K562 (cell line): ENCODE data around the gene CLIP1. TPM values are rescaled to one million over a fixed set of nuclear protein-coding genes. Genes with fewer than 3 reads are reported as not detected.

Experiments
- HIVEP1 ChIP-seq: fragments of 250-450 bp; sonication (Bioruptor Pico); IDR thresholded peaks from 2 replicates; pipeline ENCODE4 v1.4.0; 2020; ENCODE audit warnings: mild to moderate bottlenecking
- KLF10 ChIP-seq: fragments of 250-450 bp; sonication (Bioruptor Pico); IDR thresholded peaks from 2 replicates; pipeline ENCODE4 v1.6.1; 2021; ENCODE audit warnings: matching md5 sums
- MTF1 ChIP-seq: fragments of 250-450 bp; sonication (Bioruptor Pico); IDR thresholded peaks from 2 replicates; pipeline ENCODE4 v1.9.0; 2021; ENCODE audit warnings: moderate library complexity, mild to moderate bottlenecking, inconsistent platforms, borderline replicate concordance
- TAF15 ChIP-seq: fragments of 200-400 bp; formaldehyde crosslinking; IDR thresholded peaks from 2 replicates; pipeline ENCODE4 v1.6.1; 2017; ENCODE audit warnings: mild to moderate bottlenecking, low read depth, low read length, moderate library complexity
- polyA plus RNA-seq, 8 experiments: library from polyadenylated mRNA; depleted of rRNA in 4 of 8; stranded (reverse) in 5 of 8; unstranded in 3 of 8; fragments of >200 nt; fragmentation: Nextera tagmentation in 2 of 8; fragmentation: Illumina TruSeq in 1 of 8; extraction: Ambion mirVana in 2 of 8; extraction: Trizol in 1 of 8; gene quantifications; 2 replicates each; pipeline versions ENCODE4 v1.2.1 to v1.2.3, GENCODE V29; 2011 to 2014; ENCODE audit warnings: inconsistent platforms in 1 of 8, missing spikeins in 1 of 8
- total RNA-seq, 7 experiments: library from RNA; depleted of rRNA in 6 of 7; stranded (reverse); fragments of >200 nt in 6 of 7; fragmentation: Illumina TruSeq in 2 of 7; extraction: Trizol in 2 of 7; gene quantifications; 2 replicates each; pipeline versions ENCODE4 v1.2.1 to v1.2.3, GENCODE V29; 2011 to 2021; ENCODE audit warnings: low replicate concordance in 1 of 7
- TF ChIP-seq, protein P1 (sequence below): fragments of 250-450 bp; sonication (Bioruptor Pico); IDR thresholded peaks from 2 replicates; pipeline ENCODE4 v1.8.0; 2021; ENCODE audit warnings: moderate library complexity, mild to moderate bottlenecking, inconsistent platforms
- TF ChIP-seq, protein P2 (sequence below): fragments of 450-650 bp; IDR thresholded peaks from 2 replicates; pipeline ENCODE4 v1.6.1; 2016; ENCODE audit warnings: borderline replicate concordance
- TF ChIP-seq, protein P3 (sequence below): fragments of 450-650 bp; IDR thresholded peaks from 2 replicates; pipeline ENCODE4 v1.6.1; 2017; ENCODE audit warnings: antibody characterized with exemption, mild to moderate bottlenecking
- TF ChIP-seq, protein P4 (sequence below): sonication (generic); formaldehyde crosslinking; IDR thresholded peaks from 2 replicates; pipeline ENCODE4 v1.8.1; 2023; ENCODE audit warnings: mild to moderate bottlenecking, missing genetic modification reagents
- TF ChIP-seq, protein P5 (sequence below): sonication (generic); formaldehyde crosslinking; IDR thresholded peaks from 2 replicates; pipeline ENCODE4 v1.8.0; 2022; ENCODE audit warnings: mild to moderate bottlenecking, missing genetic modification reagents

The CLIP1 gene
- total and polyA plus RNA-seq, 9 of the 15 experiments (the other 6 are each of a cell fraction or from before 2014, with no cell fraction given), result 5.8 to 33.9 (median 27.6) TPM

DNA sequence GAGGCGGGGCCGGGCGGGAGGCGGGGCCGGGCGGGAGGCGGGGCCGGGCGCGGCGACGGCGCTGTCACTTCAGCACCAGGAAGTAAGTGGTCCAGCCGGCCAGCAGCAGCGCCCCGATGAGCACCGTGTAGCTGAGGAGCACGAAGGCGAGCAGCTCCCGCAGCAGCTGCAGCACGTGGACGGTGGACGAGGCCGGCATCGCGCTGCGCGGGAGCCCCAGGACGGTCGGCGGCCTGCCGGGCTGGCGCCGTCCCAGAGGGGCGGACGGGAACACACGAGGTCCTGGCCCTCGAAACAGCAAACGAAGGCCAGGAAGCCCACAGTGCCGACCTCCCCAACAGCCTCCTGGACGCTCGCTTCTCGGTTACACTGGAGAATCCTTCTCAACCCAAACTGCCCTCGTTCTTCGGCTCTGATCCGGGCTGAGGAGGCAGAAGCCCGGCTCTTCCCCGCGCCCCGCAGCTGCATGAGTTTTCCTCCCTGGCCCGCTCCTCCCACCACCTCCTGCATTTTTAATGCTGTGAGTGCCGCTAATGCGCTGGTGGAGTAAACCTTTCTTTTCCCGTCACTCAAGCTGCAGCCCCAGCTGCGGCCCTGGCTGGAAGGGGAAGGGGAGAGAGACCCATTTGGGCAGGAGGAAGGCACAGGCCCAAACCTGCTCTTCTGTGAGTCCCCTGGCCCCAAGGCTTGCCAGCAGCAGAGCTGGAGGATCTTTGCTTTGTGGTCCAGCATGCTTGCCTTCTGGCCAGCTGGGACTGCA is 195.9 kb downstream of the CLIP1 start (continued):
- no peak for TF ChIP-seq KLF10 (CRISPR knock-in tag)
- no peak for TF ChIP-seq HIVEP1
- TF ChIP-seq, protein P1, sequence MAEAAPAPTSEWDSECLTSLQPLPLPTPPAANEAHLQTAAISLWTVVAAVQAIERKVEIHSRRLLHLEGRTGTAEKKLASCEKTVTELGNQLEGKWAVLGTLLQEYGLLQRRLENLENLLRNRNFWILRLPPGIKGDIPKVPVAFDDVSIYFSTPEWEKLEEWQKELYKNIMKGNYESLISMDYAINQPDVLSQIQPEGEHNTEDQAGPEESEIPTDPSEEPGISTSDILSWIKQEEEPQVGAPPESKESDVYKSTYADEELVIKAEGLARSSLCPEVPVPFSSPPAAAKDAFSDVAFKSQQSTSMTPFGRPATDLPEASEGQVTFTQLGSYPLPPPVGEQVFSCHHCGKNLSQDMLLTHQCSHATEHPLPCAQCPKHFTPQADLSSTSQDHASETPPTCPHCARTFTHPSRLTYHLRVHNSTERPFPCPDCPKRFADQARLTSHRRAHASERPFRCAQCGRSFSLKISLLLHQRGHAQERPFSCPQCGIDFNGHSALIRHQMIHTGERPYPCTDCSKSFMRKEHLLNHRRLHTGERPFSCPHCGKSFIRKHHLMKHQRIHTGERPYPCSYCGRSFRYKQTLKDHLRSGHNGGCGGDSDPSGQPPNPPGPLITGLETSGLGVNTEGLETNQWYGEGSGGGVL (CRISPR knock-in tag), result no peak
- TF ChIP-seq, protein P2, sequence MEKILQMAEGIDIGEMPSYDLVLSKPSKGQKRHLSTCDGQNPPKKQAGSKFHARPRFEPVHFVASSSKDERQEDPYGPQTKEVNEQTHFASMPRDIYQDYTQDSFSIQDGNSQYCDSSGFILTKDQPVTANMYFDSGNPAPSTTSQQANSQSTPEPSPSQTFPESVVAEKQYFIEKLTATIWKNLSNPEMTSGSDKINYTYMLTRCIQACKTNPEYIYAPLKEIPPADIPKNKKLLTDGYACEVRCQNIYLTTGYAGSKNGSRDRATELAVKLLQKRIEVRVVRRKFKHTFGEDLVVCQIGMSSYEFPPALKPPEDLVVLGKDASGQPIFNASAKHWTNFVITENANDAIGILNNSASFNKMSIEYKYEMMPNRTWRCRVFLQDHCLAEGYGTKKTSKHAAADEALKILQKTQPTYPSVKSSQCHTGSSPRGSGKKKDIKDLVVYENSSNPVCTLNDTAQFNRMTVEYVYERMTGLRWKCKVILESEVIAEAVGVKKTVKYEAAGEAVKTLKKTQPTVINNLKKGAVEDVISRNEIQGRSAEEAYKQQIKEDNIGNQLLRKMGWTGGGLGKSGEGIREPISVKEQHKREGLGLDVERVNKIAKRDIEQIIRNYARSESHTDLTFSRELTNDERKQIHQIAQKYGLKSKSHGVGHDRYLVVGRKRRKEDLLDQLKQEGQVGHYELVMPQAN, result peak; percentile 81; the same call in 1 of the 2 replicates
- TF ChIP-seq MTF1 (CRISPR knock-in tag), result no peak
- TF ChIP-seq, protein P3, sequence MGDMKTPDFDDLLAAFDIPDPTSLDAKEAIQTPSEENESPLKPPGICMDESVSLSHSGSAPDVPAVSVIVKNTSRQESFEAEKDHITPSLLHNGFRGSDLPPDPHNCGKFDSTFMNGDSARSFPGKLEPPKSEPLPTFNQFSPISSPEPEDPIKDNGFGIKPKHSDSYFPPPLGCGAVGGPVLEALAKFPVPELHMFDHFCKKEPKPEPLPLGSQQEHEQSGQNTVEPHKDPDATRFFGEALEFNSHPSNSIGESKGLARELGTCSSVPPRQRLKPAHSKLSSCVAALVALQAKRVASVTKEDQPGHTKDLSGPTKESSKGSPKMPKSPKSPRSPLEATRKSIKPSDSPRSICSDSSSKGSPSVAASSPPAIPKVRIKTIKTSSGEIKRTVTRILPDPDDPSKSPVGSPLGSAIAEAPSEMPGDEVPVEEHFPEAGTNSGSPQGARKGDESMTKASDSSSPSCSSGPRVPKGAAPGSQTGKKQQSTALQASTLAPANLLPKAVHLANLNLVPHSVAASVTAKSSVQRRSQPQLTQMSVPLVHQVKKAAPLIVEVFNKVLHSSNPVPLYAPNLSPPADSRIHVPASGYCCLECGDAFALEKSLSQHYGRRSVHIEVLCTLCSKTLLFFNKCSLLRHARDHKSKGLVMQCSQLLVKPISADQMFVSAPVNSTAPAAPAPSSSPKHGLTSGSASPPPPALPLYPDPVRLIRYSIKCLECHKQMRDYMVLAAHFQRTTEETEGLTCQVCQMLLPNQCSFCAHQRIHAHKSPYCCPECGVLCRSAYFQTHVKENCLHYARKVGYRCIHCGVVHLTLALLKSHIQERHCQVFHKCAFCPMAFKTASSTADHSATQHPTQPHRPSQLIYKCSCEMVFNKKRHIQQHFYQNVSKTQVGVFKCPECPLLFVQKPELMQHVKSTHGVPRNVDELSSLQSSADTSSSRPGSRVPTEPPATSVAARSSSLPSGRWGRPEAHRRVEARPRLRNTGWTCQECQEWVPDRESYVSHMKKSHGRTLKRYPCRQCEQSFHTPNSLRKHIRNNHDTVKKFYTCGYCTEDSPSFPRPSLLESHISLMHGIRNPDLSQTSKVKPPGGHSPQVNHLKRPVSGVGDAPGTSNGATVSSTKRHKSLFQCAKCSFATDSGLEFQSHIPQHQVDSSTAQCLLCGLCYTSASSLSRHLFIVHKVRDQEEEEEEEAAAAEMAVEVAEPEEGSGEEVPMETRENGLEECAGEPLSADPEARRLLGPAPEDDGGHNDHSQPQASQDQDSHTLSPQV, result peak; percentile 93
- no peak for TF ChIP-seq TAF15
- TF ChIP-seq, protein P4, sequence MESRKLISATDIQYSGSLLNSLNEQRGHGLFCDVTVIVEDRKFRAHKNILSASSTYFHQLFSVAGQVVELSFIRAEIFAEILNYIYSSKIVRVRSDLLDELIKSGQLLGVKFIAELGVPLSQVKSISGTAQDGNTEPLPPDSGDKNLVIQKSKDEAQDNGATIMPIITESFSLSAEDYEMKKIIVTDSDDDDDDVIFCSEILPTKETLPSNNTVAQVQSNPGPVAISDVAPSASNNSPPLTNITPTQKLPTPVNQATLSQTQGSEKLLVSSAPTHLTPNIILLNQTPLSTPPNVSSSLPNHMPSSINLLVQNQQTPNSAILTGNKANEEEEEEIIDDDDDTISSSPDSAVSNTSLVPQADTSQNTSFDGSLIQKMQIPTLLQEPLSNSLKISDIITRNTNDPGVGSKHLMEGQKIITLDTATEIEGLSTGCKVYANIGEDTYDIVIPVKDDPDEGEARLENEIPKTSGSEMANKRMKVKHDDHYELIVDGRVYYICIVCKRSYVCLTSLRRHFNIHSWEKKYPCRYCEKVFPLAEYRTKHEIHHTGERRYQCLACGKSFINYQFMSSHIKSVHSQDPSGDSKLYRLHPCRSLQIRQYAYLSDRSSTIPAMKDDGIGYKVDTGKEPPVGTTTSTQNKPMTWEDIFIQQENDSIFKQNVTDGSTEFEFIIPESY, result peak; percentile 83
- TF ChIP-seq, protein P5, sequence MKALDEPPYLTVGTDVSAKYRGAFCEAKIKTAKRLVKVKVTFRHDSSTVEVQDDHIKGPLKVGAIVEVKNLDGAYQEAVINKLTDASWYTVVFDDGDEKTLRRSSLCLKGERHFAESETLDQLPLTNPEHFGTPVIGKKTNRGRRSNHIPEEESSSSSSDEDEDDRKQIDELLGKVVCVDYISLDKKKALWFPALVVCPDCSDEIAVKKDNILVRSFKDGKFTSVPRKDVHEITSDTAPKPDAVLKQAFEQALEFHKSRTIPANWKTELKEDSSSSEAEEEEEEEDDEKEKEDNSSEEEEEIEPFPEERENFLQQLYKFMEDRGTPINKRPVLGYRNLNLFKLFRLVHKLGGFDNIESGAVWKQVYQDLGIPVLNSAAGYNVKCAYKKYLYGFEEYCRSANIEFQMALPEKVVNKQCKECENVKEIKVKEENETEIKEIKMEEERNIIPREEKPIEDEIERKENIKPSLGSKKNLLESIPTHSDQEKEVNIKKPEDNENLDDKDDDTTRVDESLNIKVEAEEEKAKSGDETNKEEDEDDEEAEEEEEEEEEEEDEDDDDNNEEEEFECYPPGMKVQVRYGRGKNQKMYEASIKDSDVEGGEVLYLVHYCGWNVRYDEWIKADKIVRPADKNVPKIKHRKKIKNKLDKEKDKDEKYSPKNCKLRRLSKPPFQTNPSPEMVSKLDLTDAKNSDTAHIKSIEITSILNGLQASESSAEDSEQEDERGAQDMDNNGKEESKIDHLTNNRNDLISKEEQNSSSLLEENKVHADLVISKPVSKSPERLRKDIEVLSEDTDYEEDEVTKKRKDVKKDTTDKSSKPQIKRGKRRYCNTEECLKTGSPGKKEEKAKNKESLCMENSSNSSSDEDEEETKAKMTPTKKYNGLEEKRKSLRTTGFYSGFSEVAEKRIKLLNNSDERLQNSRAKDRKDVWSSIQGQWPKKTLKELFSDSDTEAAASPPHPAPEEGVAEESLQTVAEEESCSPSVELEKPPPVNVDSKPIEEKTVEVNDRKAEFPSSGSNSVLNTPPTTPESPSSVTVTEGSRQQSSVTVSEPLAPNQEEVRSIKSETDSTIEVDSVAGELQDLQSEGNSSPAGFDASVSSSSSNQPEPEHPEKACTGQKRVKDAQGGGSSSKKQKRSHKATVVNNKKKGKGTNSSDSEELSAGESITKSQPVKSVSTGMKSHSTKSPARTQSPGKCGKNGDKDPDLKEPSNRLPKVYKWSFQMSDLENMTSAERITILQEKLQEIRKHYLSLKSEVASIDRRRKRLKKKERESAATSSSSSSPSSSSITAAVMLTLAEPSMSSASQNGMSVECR, result peak; percentile 89; the same call in 1 of the 2 replicates
